GM21447 (cell line): ENCODE data around the gene ZNF552.
"Not testable (repeated sequence)": the region's sequence is repeated elsewhere in the genome, so short reads cannot be mapped to it uniquely, and the experiment has no call there.

Source experiments
- ATAC-seq: cut with Tn5 transposase; IDR thresholded peaks from one replicate; pipeline ENCODE4 v1.9.1; 2021; ENCODE audit not compliant: unreplicated experiment

The ZNF552 gene

GRCh38 chr19:57814505-57815246, at the start of gene ZNF552:
ZNF552 (minus strand) TSS chr19:57814913; CDS start chr19:57814743, 170 bp downstream.
- peak; percentile 70 for ATAC-seq

- ATAC-seq: not testable (repeated sequence)
These were observed 47.6 kb upstream of the ZNF552 start for GRCh38 chr19:57862351-57862750.

- not testable (repeated sequence) for ATAC-seq
These were observed 39.4 kb upstream of the ZNF552 start for GRCh38 chr19:57854117-57854516.

- not testable (repeated sequence) for ATAC-seq
These were observed 37.3 kb upstream of the ZNF552 start for GRCh38 chr19:57851812-57852603.

GRCh38 chr19:57850553-57851017, 35.9 kb upstream of the ZNF552 start:
- ATAC-seq: no peak

- ATAC-seq: peak; percentile 93
These were observed 35.2 kb upstream of the ZNF552 start, which contains the start of gene ZNF587 for GRCh38 chr19:57849666-57850473. ZNF587 (plus strand) TSS chr19:57849859; CDS start chr19:57850039, 180 bp downstream.

GRCh38 chr19:57849162-57849665, 34.5 kb upstream of the ZNF552 start:
- peak; percentile 26 for ATAC-seq

GRCh38 chr19:57847164-57847563, 32.5 kb upstream of the ZNF552 start:
- not testable (repeated sequence) for ATAC-seq

GRCh38 chr19:57841122-57841763, 26.5 kb upstream of the ZNF552 start:
- ATAC-seq: no peak

- ATAC-seq: not testable (repeated sequence)
These were observed 24.0 kb upstream of the ZNF552 start for GRCh38 chr19:57838622-57839191.

GRCh38 chr19:57836991-57837390, 22.3 kb upstream of the ZNF552 start:
- not testable (repeated sequence) for ATAC-seq

GRCh38 chr19:57830071-57830602, 15.4 kb upstream of the ZNF552 start, which contains the start of gene ZNF587B:
ZNF587B (plus strand) TSS chr19:57830299; CDS start chr19:57830529, 230 bp downstream.
- ATAC-seq: no peak

- no peak for ATAC-seq
These were observed 14.6 kb upstream of the ZNF552 start for GRCh38 chr19:57829316-57829715.

GRCh38 chr19:57825511-57825910, 10.8 kb upstream of the ZNF552 start:
- no peak for ATAC-seq

- ATAC-seq: not testable (repeated sequence)
These were observed 8.9 kb upstream of the ZNF552 start for GRCh38 chr19:57823608-57824007.

- ATAC-seq: not testable (repeated sequence)
These were observed 8.4 kb upstream of the ZNF552 start for GRCh38 chr19:57823155-57823554.

- not testable (repeated sequence) for ATAC-seq
These were observed 6.8 kb upstream of the ZNF552 start for GRCh38 chr19:57821501-57821900.

- not testable (repeated sequence) for ATAC-seq
These were observed 6.4 kb upstream of the ZNF552 start for GRCh38 chr19:57821095-57821494.

GRCh38 chr19:57820599-57820998, 5.9 kb upstream of the ZNF552 start:
- no peak for ATAC-seq
